ENCODE measurements around the gene TMEM158.

- TF ChIP-seq POLR2A (IDR thresholded peaks at IDR 0.05; ENCODE audit: low read depth, low read length) (no peak), ATF3 (IDR thresholded peaks at IDR 0.05; ENCODE audit: borderline replicate concordance, extremely low read depth, low read depth, low read length) (no peak), PRDM15 (CRISPR knock-in tag; IDR thresholded peaks at IDR 0.05) (no peak), CTCF (IDR thresholded peaks at IDR 0.05 in 2 of 3, conservative IDR thresholded peaks at IDR 0.05 in 1 of 3; ENCODE audit: control insufficient read depth in 2 of 3, extremely low read depth in 1 of 3, insufficient read depth in 1 of 3, low read depth in 3 of 3, low read length in 3 of 3) (no peak), ATF2 (IDR thresholded peaks at IDR 0.05; ENCODE audit: low read length) (no peak), GABPA (IDR thresholded peaks at IDR 0.05; ENCODE audit: low read depth) (no peak), ZNF24 (IDR thresholded peaks at IDR 0.05) (no peak), EGR1 (IDR thresholded peaks at IDR 0.05; ENCODE audit: borderline replicate concordance in 1 of 2, low read depth in 2 of 2, low read length in 2 of 2) (no peak), BACH1 (IDR thresholded peaks at IDR 0.05; ENCODE audit: borderline replicate concordance) (no peak), CHD1 (IDR thresholded peaks at IDR 0.05; ENCODE audit: low read depth, low read length) (no peak), TAF1 (IDR thresholded peaks at IDR 0.05; ENCODE audit: borderline replicate concordance, low read depth, low read length) (no peak), REST (IDR thresholded peaks at IDR 0.05; ENCODE audit: low read depth, low read length) (no peak), NKRF (conservative IDR thresholded peaks at IDR 0.05) (no peak), SMARCA5 (IDR thresholded peaks at IDR 0.05) (no peak)
Observed at GRCh38 chr3:45275006-45275704, 49.1 kb upstream of the TMEM158 start.

Data from GM12878 (cell line).